ENCODE measurements around the gene EMILIN1. TPM values are rescaled to one million over a fixed set of nuclear protein-coding genes. Genes with fewer than 3 reads are reported as not detected.

The EMILIN1 gene
- total and polyA plus RNA-seq, 2 experiments from 2014 or later: 3.2 to 15.4 TPM

DNA sequence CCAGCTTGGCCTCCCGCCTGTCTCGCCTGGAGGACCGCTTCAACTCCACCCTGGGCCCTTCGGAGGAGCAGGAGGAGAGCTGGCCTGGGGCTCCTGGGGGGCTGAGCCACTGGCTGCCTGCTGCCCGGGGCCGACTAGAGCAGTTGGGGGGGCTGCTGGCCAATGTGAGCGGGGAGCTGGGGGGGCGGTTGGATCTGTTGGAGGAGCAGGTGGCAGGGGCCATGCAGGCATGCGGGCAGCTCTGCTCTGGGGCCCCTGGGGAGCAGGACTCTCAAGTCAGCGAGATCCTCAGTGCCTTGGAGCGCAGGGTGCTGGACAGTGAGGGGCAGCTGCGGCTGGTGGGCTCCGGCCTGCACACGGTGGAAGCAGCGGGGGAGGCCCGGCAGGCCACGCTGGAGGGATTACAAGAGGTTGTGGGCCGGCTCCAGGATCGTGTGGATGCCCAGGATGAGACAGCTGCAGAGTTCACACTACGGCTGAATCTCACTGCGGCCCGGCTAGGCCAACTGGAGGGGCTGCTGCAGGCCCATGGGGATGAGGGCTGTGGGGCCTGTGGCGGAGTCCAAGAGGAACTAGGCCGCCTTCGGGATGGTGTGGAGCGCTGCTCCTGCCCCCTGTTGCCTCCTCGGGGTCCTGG is 4.5 kb downstream of the EMILIN1 start (continued):
- TF ChIP-seq, protein P1, sequence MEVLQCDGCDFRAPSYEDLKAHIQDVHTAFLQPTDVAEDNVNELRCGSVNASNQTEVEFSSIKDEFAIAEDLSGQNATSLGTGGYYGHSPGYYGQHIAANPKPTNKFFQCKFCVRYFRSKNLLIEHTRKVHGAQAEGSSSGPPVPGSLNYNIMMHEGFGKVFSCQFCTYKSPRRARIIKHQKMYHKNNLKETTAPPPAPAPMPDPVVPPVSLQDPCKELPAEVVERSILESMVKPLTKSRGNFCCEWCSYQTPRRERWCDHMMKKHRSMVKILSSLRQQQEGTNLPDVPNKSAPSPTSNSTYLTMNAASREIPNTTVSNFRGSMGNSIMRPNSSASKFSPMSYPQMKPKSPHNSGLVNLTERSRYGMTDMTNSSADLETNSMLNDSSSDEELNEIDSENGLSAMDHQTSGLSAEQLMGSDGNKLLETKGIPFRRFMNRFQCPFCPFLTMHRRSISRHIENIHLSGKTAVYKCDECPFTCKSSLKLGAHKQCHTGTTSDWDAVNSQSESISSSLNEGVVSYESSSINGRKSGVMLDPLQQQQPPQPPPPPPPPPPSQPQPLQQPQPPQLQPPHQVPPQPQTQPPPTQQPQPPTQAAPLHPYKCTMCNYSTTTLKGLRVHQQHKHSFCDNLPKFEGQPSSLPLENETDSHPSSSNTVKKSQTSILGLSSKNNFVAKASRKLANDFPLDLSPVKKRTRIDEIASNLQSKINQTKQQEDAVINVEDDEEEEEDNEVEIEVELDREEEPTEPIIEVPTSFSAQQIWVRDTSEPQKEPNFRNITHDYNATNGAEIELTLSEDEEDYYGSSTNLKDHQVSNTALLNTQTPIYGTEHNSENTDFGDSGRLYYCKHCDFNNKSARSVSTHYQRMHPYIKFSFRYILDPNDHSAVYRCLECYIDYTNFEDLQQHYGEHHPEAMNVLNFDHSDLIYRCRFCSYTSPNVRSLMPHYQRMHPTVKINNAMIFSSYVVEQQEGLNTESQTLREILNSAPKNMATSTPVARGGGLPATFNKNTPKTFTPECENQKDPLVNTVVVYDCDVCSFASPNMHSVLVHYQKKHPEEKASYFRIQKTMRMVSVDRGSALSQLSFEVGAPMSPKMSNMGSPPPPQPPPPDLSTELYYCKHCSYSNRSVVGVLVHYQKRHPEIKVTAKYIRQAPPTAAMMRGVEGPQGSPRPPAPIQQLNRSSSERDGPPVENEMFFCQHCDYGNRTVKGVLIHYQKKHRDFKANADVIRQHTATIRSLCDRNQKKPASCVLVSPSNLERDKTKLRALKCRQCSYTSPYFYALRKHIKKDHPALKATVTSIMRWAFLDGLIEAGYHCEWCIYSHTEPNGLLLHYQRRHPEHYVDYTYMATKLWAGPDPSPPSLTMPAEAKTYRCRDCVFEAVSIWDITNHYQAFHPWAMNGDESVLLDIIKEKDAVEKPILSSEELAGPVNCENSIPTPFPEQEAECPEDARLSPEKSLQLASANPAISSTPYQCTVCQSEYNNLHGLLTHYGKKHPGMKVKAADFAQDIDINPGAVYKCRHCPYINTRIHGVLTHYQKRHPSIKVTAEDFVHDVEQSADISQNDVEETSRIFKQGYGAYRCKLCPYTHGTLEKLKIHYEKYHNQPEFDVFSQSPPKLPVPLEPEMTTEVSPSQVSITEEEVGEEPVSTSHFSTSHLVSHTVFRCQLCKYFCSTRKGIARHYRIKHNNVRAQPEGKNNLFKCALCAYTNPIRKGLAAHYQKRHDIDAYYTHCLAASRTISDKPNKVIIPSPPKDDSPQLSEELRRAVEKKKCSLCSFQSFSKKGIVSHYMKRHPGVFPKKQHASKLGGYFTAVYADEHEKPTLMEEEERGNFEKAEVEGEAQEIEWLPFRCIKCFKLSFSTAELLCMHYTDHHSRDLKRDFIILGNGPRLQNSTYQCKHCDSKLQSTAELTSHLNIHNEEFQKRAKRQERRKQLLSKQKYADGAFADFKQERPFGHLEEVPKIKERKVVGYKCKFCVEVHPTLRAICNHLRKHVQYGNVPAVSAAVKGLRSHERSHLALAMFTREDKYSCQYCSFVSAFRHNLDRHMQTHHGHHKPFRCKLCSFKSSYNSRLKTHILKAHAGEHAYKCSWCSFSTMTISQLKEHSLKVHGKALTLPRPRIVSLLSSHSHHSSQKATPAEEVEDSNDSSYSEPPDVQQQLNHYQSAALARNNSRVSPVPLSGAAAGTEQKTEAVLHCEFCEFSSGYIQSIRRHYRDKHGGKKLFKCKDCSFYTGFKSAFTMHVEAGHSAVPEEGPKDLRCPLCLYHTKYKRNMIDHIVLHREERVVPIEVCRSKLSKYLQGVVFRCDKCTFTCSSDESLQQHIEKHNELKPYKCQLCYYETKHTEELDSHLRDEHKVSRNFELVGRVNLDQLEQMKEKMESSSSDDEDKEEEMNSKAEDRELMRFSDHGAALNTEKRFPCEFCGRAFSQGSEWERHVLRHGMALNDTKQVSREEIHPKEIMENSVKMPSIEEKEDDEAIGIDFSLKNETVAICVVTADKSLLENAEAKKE (CRISPR knock-in tag; IDR thresholded peaks at IDR 0.05): no peak
- TF ChIP-seq ZNF331 (CRISPR knock-in tag; IDR thresholded peaks at IDR 0.05; ENCODE audit: low read depth): no peak
- TF ChIP-seq NANOG (IDR thresholded peaks at IDR 0.05; ENCODE audit: borderline replicate concordance): no peak
- no peak for TF ChIP-seq STAT1 (IDR thresholded peaks at IDR 0.05; ENCODE audit: unreplicated experiment)
- TF ChIP-seq CREB1 (CRISPR knock-in tag; IDR thresholded peaks at IDR 0.05; ENCODE audit: low read depth): no peak
- no peak for TF ChIP-seq ZNF114 (CRISPR knock-in tag; IDR thresholded peaks at IDR 0.05)
- TF ChIP-seq, protein P2, sequence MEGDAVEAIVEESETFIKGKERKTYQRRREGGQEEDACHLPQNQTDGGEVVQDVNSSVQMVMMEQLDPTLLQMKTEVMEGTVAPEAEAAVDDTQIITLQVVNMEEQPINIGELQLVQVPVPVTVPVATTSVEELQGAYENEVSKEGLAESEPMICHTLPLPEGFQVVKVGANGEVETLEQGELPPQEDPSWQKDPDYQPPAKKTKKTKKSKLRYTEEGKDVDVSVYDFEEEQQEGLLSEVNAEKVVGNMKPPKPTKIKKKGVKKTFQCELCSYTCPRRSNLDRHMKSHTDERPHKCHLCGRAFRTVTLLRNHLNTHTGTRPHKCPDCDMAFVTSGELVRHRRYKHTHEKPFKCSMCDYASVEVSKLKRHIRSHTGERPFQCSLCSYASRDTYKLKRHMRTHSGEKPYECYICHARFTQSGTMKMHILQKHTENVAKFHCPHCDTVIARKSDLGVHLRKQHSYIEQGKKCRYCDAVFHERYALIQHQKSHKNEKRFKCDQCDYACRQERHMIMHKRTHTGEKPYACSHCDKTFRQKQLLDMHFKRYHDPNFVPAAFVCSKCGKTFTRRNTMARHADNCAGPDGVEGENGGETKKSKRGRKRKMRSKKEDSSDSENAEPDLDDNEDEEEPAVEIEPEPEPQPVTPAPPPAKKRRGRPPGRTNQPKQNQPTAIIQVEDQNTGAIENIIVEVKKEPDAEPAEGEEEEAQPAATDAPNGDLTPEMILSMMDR (conservative IDR thresholded peaks at IDR 0.05; ENCODE audit: low read depth in 2 of 2): no peak
- TF ChIP-seq, protein P3, sequence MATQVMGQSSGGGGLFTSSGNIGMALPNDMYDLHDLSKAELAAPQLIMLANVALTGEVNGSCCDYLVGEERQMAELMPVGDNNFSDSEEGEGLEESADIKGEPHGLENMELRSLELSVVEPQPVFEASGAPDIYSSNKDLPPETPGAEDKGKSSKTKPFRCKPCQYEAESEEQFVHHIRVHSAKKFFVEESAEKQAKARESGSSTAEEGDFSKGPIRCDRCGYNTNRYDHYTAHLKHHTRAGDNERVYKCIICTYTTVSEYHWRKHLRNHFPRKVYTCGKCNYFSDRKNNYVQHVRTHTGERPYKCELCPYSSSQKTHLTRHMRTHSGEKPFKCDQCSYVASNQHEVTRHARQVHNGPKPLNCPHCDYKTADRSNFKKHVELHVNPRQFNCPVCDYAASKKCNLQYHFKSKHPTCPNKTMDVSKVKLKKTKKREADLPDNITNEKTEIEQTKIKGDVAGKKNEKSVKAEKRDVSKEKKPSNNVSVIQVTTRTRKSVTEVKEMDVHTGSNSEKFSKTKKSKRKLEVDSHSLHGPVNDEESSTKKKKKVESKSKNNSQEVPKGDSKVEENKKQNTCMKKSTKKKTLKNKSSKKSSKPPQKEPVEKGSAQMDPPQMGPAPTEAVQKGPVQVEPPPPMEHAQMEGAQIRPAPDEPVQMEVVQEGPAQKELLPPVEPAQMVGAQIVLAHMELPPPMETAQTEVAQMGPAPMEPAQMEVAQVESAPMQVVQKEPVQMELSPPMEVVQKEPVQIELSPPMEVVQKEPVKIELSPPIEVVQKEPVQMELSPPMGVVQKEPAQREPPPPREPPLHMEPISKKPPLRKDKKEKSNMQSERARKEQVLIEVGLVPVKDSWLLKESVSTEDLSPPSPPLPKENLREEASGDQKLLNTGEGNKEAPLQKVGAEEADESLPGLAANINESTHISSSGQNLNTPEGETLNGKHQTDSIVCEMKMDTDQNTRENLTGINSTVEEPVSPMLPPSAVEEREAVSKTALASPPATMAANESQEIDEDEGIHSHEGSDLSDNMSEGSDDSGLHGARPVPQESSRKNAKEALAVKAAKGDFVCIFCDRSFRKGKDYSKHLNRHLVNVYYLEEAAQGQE (IDR thresholded peaks at IDR 0.05; ENCODE audit: unreplicated experiment): no peak
- TF ChIP-seq EZH2phosphoT487 (IDR thresholded peaks at IDR 0.05; ENCODE audit: unreplicated experiment): no peak

Data from GM23338 (cell line).